Smooth muscle cell (in vitro differentiated cells): Measurements from ENCODE around the gene PRKCZ. TPM values are rescaled to one million over a fixed set of nuclear protein-coding genes. Genes with fewer than 3 reads are reported as not detected.

ENCODE experiments used
- DNase-seq: peaks from one replicate; lab custom pipeline; 2025; ENCODE audit not compliant: unreplicated experiment; lab: John Stamatoyannopoulos, UW
- H2AFZ ChIP-seq: fragments of 200-600 bp; sonication (generic); 2 replicates; pipeline ENCODE4 v1.6.0; 2016; ENCODE audit warnings: antibody characterized with exemption, low read depth, mild to moderate bottlenecking
- H3F3A ChIP-seq: fragments of 200-600 bp; sonication (generic); 2 replicates; pipeline ENCODE4 v1.6.0; 2017; ENCODE audit warnings: antibody characterized with exemption, low read depth
- H3K27ac ChIP-seq: fragments of 200-600 bp; sonication (generic); 2 replicates; pipeline ENCODE4 v1.5.1; 2016; ENCODE audit warnings: low read depth, mild to moderate bottlenecking
- H3K27me3 ChIP-seq: fragments of 200-600 bp; sonication (generic); 2 replicates; pipeline ENCODE4 v1.6.1; 2016; ENCODE audit warnings: low read depth, mild to moderate bottlenecking
- H3K36me3 ChIP-seq: fragments of 200-600 bp; sonication (generic); 2 replicates; pipeline ENCODE4 v1.5.1; 2016; ENCODE audit warnings: low read depth
- H3K4me1 ChIP-seq: fragments of 200-600 bp; sonication (generic); 2 replicates; pipeline ENCODE4 v1.5.1; 2016; ENCODE audit warnings: low read depth
- H3K4me2 ChIP-seq: fragments of 200-600 bp; sonication (generic); 2 replicates; pipeline ENCODE4 v1.6.0; 2016; ENCODE audit warnings: mild to moderate bottlenecking
- H3K4me3 ChIP-seq: fragments of 200-600 bp; sonication (generic); 2 replicates; pipeline ENCODE4 v1.5.1; 2016; ENCODE audit warnings: mild to moderate bottlenecking
- H3K79me2 ChIP-seq: fragments of 200-600 bp; sonication (generic); 2 replicates; pipeline ENCODE4 v1.6.0; 2016; ENCODE audit warnings: low read depth, mild to moderate bottlenecking
- H3K9ac ChIP-seq: fragments of 200-600 bp; sonication (generic); 2 replicates; pipeline ENCODE4 v1.6.0; 2016; ENCODE audit warnings: low read depth
- H3K9me3 ChIP-seq: fragments of 200-600 bp; sonication (generic); replicated peaks from 2 replicates; pipeline ENCODE4 v1.5.1; 2016; ENCODE audit warnings: low read depth
- H4K20me1 ChIP-seq: fragments of 200-600 bp; sonication (generic); 2 replicates; pipeline ENCODE4 v1.6.0; 2016; ENCODE audit warnings: low read depth
- WGBS: methylation state at CpG from one replicate; pipeline ENCODE4 v1.1.7; 2016; ENCODE audit warnings: low lambda C conversion rate; 5-methylcytosine and 5-hydroxymethylcytosine counted together
- polyA plus RNA-seq: library from polyadenylated mRNA; unstranded; fragments of >200 nt; fragmentation: Nextera tagmentation; extraction: Ambion mirVana; gene quantifications from 2 replicates; pipeline ENCODE4 v1.2.1, GENCODE V29; 2016
- total RNA-seq: library from RNA; depleted of rRNA; stranded (reverse); fragments of >200 nt; gene quantifications from 2 replicates; pipeline ENCODE4 v1.2.3, GENCODE V29; 2014
- TF ChIP-seq, protein P1 (sequence below): fragments of 200-600 bp; sonication (generic); IDR thresholded peaks from 2 replicates; pipeline ENCODE4 v1.5.1; 2017; ENCODE audit warnings: borderline replicate concordance, mild to moderate bottlenecking, antibody characterized with exemption; ENCODE audit not compliant: insufficient read depth, poor library complexity, severe bottlenecking

PRKCZ gene
- total and polyA plus RNA-seq, 2 experiments from 2014 or later, result 5.8 to 10.3 TPM

DNA sequence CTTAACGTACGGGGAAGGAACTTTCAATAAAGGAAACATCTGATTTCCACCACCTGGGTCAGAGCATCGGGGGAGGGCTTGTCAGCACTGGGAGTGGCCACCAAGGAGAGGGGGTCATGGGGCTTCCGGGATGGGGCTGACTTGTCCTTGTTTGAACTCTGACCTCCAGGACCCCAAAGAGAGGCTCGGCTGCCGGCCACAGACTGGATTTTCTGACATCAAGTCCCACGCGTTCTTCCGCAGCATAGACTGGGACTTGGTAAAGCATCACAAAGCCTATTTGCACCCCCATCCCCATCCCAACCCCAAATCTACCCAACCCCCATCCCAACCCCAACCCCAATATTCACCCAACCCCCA lies 124.8 kb downstream of the PRKCZ start:
- Histone ChIP-seq H3K79me2 (no peaks in the 10 kb centered on the region), H3K4me1 (no peaks in the 10 kb centered on the region), H4K20me1 (no peaks in the 10 kb centered on the region), H3K27ac (no peak overlapping the region), H3K4me2 (no peak overlapping the region), H2AFZ (no peak overlapping the region), H3K27me3 (no peaks in the 10 kb centered on the region), H3K9me3 (no peaks in the 10 kb centered on the region), H3K4me3 (no peak overlapping the region), H3K9ac (no peak overlapping the region), H3F3A (no peaks in the 10 kb centered on the region), H3K36me3 (no peaks in the 10 kb centered on the region)
- TF ChIP-seq, protein P1, sequence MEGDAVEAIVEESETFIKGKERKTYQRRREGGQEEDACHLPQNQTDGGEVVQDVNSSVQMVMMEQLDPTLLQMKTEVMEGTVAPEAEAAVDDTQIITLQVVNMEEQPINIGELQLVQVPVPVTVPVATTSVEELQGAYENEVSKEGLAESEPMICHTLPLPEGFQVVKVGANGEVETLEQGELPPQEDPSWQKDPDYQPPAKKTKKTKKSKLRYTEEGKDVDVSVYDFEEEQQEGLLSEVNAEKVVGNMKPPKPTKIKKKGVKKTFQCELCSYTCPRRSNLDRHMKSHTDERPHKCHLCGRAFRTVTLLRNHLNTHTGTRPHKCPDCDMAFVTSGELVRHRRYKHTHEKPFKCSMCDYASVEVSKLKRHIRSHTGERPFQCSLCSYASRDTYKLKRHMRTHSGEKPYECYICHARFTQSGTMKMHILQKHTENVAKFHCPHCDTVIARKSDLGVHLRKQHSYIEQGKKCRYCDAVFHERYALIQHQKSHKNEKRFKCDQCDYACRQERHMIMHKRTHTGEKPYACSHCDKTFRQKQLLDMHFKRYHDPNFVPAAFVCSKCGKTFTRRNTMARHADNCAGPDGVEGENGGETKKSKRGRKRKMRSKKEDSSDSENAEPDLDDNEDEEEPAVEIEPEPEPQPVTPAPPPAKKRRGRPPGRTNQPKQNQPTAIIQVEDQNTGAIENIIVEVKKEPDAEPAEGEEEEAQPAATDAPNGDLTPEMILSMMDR, result no peak
- WGBS, result 99% methylated on average over 6 of the region's 9 CpGs
- DNase-seq, result no peak

DNA sequence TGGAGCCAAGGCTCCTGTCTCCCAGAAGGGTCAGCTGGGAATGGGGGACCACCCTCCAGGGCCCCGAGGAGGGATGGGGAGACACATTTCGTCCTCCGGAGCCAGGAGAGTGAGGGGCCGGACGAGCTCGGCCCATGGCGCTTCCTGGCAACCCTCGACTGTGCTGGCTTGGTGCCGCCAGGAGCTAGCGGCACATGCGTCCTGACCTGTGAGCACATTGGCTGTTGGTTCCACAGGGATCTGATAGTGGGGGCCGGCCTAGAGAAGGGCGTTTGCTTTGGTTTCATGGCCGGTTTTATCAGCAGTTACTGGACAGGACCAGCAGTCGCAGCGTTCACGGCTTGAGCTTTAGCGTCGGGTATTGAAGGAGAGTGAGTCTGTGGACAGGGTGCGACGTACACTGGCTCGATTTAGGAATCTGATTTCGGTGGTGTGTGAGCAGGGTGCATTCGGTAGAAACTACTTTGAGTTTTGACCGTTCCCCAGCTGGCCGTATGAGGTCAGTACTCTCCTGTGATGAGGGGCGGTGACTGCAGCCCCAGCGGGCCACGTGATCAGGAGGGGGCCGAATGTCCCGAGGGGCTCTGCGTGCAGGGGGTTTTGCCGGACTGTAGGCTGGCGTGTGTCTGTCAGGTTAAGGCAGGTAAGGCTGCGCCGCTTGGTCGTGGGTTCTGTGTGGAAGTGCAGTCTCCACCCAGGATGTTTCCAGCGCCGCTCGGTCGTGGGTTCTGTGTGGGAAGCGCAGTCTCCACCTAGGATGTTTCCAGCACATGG lies 125.7 kb downstream of the PRKCZ start:
- no peak overlapping the region for H3K4me2 ChIP-seq
- no peak overlapping the region for H3K9ac ChIP-seq
- no peak for DNase-seq
- 94% methylated on average over 42 of the region's 42 CpGs for WGBS
- no peaks in the 10 kb centered on the region for H3K4me1 ChIP-seq
- no peak overlapping the region for H2AFZ ChIP-seq
- H3K79me2 ChIP-seq, result no peaks in the 10 kb centered on the region
- H4K20me1 ChIP-seq, result no peaks in the 10 kb centered on the region
- TF ChIP-seq, protein P1, result no peak
- no peaks in the 10 kb centered on the region for H3K36me3 ChIP-seq
- no peaks in the 10 kb centered on the region for H3F3A ChIP-seq
- H3K4me3 ChIP-seq, result no peak overlapping the region
- H3K27ac ChIP-seq, result no peak overlapping the region
- H3K9me3 ChIP-seq, result no peaks in the 10 kb centered on the region
- no peaks in the 10 kb centered on the region for H3K27me3 ChIP-seq

DNA sequence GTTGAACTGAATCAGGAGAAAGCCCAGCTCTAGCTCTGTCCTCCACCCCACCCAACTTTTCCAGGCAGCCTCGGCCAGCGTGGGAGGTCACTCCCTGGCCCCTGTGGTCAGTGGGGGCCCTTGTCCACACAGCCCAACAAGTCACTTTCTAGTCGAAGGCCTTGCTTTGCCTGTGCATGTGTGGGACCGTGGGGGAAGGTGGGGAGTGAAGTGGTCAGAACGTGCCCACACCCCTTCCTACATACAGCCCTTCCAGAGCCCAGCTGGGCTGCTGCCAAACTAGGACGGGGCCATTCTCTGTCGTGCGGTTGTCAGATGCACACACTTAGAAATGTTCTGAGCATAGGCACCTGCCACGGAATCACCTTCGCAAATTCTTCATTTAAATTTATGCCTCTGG lies 126.4 kb downstream of the PRKCZ start:
- no peak overlapping the region for H3K4me3 ChIP-seq
- no peaks in the 10 kb centered on the region for H4K20me1 ChIP-seq
- no peak overlapping the region for H3K9ac ChIP-seq
- no peaks in the 10 kb centered on the region for H3K9me3 ChIP-seq
- no peak overlapping the region for H3K27ac ChIP-seq
- no peaks in the 10 kb centered on the region for H3K36me3 ChIP-seq
- no peaks in the 10 kb centered on the region for H3K4me1 ChIP-seq
- no peaks in the 10 kb centered on the region for H3F3A ChIP-seq
- no peak for DNase-seq
- H2AFZ ChIP-seq, result no peak overlapping the region
- H3K79me2 ChIP-seq, result no peaks in the 10 kb centered on the region
- no peak overlapping the region for H3K4me2 ChIP-seq
- WGBS, result 94% methylated on average over 10 of the region's 10 CpGs
- TF ChIP-seq, protein P1, result no peak
- no peaks in the 10 kb centered on the region for H3K27me3 ChIP-seq

DNA sequence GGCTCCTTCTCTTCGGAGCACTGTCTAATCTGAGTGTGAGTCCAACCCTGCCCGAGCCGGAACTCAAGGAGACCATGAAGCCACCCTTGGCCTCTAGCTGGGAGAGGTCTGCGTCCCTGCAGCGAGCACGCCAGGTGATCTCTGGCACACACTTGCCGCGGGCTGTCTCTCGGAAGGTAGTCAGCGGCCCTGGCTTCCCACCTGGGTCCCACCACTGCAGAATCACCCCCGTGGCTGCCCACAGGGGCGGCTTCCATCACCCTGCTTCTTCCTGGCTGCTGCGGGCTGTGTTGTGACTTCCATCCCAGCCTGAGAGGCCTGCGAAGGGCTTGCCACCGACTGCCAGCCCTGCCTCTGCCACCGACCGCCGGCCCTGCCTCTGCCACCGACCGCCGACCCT lies 127.3 kb downstream of the PRKCZ start:
- H4K20me1 ChIP-seq, result no peaks in the 10 kb centered on the region
- H3K27me3 ChIP-seq, result no peaks in the 10 kb centered on the region
- H3K9ac ChIP-seq, result no peak overlapping the region
- H3K4me3 ChIP-seq, result no peak overlapping the region
- no peak overlapping the region for H2AFZ ChIP-seq
- no peaks in the 10 kb centered on the region for H3K4me1 ChIP-seq
- 98% methylated on average over 21 of the region's 21 CpGs for WGBS
- TF ChIP-seq, protein P1, result no peak
- H3F3A ChIP-seq, result no peaks in the 10 kb centered on the region
- no peaks in the 10 kb centered on the region for H3K9me3 ChIP-seq
- H3K36me3 ChIP-seq, result no peaks in the 10 kb centered on the region
- H3K27ac ChIP-seq, result no peak overlapping the region
- no peak overlapping the region for H3K4me2 ChIP-seq
- no peak for DNase-seq
- no peaks in the 10 kb centered on the region for H3K79me2 ChIP-seq
